Pons (tissue), 1 donor: ENCODE results near the gene NGEF.
"Not testable (repeated sequence)": the region's sequence is repeated elsewhere in the genome, so short reads cannot be mapped to it uniquely, and the experiment has no call there.

Experiments used
- DNase-seq: peaks from one replicate; pipeline ENCODE4 v3.0.0-alpha.2; 2016; ENCODE audit warnings: low spot score

NGEF gene

DNA sequence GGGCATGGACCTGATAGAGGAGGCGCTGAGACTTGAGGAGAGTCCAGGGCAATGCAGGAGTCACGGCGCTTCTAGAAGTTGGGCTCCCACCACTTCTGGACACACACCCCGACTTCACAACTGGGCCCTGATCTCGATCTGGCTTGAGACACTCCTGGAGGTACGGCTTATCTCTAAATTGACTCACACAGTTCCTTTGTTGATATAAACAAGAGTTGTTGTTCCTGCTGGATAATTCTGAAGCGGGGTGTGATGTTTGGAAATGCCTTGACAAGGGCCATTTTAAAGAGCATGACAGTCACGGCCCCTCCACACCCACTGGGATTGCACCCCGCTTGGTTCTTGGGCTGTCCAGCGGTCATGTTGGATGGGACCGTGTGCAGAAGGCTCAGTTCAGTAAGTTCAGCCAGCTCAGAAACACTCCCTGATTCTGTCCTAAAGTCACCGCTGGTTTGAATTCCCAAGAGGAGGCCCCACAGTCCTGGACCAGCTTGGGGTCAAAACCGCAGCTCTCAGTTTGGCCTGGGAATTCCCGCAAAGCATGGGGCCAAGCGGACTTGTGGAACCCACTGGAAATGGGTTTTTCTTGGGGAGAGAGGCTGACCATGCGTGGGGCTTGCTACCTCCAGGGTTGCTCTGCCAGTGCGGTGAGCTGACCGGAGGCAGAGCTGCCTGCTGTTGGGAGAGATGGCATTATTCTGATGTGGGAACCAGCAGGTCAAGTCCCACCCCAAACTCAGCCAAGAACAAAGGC lies 10.1 kb upstream of the NGEF start:
- DNase-seq: no peak

DNA sequence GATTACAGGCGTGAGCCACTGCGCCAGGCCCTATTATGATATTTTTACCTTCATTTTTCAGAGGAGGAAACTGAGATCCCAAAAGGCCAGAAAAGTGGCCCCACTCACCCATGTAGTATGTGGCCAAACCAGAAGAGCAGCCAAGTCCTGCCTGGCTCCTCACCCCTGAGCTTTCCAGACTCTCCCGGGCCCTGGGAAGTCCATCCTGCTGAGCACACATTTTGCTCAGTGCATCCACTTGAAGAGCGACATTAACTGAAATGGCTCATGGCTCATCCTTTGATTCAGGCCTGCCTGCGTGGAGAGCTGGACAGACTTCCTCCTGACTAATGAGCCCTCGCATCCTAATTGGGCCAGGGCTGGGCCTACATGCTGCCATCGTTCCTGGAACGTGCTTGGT lies 9.5 kb upstream of the NGEF start:
- DNase-seq: no peak

DNA sequence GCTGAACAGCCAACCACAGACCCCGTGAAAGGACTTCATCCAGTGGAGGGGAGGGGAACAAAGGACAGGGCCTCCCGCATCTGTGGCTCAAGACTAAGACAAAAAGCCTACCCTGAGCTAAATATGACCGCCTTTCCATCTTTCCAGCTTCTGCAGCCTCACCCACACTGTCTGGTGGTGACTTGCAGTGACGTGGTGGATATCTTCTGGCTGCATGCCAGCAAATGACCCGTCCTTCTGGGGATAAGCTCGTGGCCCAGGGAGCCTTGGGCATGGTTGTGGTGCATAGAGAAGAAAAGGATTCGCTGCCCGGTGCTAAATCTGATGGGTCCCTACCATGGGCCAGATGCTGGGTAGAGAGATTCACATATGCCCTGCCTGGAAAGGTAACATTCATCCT lies 8.7 kb upstream of the NGEF start:
- DNase-seq: no peak

DNA sequence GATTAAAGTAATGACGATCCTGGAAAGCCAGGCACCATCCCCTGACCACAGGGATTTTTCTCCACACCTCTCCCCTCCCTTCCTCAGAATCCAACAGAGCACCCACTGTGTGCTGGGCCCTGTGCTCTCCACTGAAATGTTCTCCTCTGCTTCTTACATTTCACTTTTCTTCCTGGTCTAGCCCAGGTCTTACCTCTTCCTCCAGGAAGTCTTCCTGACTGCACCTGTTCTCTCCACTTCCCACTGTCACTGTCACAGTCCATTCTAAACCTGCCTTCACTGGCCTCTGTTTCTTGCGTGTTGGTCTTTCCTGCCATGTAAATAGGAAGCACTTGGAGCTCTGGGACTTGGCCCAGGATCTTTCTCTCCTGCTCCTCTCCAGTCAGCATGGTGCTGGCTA lies 7.4 kb upstream of the NGEF start:
- no peak for DNase-seq

GRCh38 chr2:233019610-233020009 lies 6.6 kb upstream of the NGEF start:
- DNase-seq: not testable (repeated sequence)

- DNase-seq: no peak
Observed at GRCh38 chr2:233017947-233018346, 4.9 kb upstream of the NGEF start.

DNA sequence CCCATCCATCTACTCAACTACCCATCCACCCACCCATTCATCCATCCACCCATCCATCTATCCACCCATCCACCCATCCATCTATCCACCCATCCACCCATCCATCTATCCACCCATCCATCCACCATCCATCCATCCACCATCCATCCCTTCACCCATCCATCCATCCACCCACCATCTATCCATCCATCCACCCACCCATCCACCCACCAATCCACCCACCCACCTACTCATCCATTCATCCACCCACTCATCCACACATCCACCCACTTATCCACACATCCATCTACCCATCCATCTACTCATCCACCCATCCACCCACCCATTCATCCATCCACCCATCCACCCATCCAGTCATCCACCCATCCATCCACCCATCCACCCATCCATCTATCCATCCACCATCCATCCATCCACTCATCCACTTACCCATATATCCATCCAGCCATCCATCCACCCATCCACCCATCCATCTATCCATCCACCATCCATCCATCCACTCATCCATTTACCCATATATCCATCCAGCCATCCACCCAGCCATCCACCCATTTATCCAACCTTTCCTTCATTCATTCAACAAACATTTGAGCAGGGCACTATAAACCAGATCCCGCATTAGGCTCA lies 2.1 kb upstream of the NGEF start:
- no peak for DNase-seq

DNA sequence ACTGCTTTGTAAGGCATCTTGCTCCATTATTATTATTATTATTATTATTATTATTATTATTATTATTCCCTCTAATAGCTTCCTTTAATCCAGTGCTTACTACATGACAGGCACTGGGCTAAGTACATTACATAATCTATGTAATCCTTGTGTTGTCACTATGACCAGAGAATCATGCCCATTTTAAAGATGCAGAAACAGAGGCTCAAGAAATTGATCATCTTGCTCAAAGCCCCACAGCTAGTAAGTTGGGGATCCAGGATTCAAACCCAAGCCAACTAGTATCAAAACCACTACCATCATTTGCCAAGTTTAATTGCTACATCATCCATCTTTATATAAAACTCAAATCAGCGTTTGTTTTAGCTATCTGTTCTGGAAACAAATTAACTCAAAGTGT lies 594 bp upstream of the NGEF start:
- no peak for DNase-seq

DNA sequence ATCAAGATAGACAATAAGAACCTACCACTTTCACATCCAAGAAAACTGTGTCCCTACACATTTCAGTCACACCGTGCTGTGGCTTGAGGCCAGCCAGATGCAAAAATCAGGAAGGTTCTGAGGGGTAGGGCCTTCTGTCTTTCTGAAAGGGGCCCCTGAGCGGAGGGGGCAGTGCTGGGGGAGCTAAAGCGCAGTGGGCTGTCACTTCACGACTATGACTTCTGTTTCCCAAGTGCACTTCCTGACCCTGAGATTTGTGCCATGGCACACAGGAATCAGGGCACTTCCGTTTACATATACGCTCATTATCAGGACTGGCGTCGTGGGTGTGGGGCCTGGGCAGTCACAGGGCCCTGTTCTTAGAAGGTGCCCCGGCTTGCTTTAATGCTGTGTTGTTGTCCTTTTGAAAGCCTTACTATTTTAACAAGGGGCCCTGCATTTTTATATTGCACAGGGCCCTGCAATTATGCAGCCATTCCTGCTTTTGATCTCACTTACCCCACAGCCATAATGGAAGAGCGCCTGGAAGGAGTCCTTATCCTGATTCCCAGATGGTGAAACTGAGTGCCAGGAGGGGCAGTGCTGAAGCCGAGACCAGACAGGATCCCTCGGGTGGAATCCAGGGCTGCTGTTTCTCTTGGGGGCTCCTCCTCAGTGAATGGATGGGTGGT lies 620 bp downstream of the NGEF start:
- no peak for DNase-seq

DNA sequence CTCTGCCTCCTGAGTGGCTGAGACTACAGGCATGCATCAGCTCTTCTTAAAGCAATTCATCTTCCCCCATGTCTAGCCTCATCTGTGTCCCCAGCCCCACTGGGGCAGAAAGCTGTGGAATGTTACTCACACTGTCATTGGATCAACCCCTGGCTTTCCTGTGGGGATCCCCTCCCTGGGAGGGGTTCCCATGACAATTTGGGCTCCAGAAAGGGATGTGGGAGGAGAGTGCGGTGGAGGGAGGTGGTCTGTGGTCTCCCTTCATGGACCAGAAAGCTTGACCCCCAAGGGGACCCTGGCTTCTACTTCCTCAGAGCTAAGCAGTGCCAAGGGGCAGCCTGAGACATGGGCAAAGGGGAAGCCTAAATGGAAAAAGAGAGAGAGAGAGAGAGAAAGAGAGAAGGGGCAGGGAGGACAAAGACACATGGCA lies 1.3 kb downstream of the NGEF start:
- DNase-seq: no peak

GRCh38 chr2:233011268-233011650 lies 1.8 kb downstream of the NGEF start:
- DNase-seq: no peak

GRCh38 chr2:233010569-233011267 lies 2.3 kb downstream of the NGEF start:
- DNase-seq: no peak

- DNase-seq: no peak
Observed at GRCh38 chr2:233009661-233010060, 3.4 kb downstream of the NGEF start.

DNA sequence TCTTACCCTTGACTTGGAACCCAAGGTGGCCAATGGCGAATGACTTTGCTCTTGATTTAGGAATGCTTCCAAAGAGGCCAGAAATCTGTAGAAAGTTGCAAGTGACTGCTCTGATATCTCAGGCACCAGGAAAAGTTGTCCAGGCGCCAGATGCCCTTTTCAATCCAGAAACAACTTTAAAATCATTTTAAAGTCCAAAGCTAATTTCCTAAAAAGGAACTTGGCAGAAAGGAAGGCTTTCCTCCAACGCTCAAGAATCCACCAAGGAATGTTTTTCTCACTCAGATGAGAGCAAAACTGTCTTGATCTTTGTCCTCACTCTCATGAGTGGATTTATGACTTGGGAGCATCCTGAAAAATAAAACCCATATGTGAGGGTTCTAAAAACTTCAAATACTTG lies 5.3 kb downstream of the NGEF start:
- DNase-seq: no peak

- DNase-seq: no peak
Observed at GRCh38 chr2:233007270-233007669, 5.8 kb downstream of the NGEF start.

DNA sequence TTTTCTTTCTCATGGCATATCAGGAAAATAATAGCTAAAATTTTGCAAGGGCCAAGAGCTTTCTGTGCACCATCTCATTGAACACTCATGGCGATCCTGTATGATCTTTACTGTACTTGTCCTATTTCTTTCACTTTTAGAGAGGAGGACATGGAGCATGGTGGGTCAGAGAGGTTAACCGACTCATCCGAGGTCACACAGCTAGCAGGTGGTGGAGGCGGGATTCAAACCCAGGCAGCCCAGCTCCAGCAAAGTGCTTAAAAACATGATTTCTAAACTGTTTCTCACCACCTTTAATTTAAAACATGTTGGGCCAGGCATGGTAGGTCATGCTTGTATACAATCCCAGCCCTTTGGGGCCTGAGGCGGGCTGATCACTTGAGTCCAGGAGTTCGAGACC lies 6.4 kb downstream of the NGEF start:
- DNase-seq: no peak

GRCh38 chr2:233005096-233005495 lies 8.0 kb downstream of the NGEF start:
- DNase-seq: no peak

DNA sequence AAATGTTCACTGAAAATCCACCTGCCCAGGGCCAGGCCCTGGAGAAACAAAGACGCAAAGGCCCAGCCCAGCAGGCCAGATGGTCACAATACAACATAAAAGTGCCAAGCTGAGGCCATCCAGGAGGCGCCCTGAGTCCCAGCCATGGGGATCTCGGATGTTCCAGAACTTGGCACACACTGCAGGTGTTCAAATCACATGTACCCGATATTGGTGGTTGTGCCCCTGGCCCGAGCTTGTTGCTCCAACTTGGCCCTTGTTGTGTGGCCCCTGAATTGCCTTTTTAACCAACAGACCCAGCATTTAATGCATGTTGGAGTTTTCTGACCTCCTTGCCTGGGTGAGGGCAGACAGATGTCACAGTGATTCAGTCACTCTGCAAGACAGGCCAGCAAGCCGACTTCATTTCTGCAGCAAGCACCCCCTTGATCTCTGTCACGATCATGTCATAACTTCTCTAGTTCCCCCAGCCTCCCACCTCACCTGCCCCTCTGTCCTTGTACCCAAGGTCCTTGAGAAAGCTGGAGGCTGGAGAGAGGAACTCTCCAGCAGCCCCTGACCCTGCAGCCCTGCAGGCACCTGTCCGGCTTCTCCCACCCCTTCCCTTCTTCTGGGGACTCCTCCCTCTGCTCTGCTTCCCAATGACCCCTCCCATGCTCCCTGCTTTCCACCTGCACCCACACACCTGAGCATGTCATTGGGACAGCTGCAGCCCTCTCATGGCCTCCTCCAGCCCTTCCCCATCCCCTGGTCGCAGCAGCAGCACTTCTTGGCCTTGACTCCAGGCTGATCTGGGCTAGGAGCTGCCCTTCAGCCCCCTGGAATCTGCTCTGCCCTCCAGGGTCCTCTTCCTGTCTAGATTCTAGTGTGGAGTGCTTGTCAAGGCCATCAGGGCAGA lies 9.1 kb downstream of the NGEF start:
- no peak for DNase-seq

DNA sequence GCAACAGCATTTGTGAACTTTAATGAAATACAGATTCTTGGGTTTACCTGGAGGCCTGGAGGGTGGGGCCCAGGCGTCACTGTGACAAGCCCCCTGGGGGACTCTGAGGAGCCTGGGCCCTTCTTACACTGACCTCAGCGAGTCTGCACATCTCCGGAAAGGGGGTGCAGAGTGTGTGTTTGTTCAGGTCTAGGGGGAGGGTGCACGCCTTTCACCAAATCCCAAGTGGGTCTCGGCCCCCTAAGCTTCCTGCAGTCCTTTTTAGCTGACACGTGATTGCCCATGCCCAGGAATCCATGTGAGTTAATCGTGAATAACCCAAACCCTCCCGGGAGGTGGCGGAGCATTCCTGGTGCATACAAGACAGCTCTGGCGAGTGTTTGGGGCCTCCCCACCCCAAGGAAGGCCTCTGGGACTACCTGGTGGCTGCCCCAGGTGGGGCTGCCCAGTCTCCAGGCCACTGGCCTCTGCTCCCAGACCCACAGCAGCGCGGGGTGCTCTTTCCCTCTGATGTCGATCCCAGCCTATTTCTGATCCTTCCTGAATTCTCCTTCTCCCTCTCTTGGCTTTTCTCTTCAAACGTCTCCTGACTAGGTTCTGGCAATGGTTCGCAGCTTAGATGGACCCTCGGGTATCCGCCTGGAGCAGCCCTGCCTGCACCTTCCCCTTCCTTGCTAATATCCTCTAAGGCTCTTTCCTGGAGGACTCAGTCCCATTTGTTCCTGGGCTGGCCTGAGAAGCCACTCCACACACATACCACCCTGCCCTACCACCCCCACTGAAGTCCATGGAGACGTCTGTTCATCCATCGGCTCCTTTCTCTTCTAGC lies 10.0 kb downstream of the NGEF start:
- no peak for DNase-seq

DNA sequence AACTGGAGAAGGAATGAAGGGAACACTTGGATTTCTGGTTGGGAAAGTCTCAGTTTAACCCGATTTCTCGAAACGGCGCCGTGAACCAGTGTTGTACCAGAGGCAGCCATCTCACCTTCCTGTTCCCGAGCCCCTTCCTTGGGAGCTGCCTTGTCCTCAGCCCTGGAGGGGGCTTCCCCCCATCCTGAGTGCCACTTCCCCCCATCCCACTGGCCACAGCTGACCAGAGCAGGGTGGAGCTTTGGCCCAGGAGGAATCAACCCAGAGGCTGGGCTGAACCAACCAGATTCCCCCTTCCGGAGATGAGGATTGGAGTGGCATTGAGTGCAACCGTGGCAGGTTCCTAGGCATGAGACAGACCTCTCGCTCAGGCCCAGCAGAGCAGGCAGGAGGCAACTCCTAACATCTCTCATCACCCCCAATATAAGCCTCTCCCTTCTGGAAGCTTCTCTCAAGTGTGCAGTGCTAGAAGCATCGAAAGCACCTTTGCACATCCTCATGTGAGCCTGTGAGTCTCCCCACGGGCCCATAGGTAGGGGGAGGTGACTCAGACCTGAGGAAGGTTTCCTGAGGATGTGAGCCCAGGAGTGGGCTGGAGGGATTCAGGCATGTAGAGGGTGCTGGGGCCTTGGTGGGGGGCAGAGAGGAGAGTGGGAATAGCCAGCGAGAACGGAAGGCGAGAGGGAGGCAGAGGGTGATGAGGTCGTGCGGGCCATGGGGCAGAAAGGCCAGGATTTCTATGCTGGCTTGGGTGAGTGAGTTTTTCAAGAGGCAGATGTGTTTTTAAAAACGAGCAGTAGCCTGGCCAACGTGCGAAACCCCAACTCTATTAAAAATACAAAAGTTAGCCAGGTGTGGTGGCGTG lies 11.9 kb downstream of the NGEF start:
- DNase-seq: no peak
